ENCODE results near the gene PRKCI.
"Not testable (repeated sequence)": the region's sequence is repeated elsewhere in the genome, so short reads cannot be mapped to it uniquely, and the experiment has no call there.

The PRKCI gene

DNA sequence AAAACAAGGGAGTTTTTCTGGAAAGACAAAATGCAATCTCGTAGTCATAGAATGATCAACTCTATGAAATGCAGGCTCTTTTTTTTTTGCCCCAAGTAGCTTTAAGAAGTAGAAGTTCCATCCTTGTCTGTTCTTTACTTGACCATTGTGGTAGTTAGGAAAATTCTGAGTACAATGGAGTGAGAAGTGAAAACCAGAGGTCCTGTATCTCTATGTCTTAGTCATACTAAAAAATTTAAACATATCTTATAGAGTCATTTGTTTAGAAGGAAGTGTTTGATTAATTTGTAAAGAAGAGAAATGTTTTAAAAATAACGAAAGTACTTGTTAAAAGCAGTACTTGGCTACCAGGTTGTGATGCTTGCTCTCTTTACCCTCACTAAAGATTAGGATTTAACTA, 52.4 kb downstream of the PRKCI start:
- intact Hi-C loops (cut with DNase I) = no loop called here
- DNase-seq = no peak

- intact Hi-C loops (cut with DNase I) = no loop called here
- no peak for DNase-seq
These were observed 53.6 kb downstream of the PRKCI start for GRCh38 chr3:170275832-170276231.

DNA sequence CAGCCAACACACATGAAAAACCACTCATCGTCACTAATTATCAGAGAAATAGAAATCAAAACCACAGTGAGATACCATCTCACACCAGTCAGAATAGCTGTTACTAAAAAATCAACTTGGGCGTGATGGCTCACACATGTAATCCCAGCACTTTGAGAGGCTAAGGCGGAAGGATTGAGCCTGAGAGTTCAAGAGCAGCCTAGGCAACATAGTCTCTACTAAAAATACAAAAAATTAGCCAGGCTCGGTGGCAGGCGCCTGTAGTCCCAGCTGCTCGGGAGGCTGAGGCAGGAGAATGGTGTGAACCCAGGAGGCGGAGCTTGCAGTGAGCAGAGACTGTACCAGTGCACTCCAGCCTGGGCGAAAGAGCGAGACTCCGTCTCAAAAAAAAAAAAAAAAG, 55.1 kb downstream of the PRKCI start:
- intact Hi-C loops (cut with DNase I); DNase-seq: not testable (repeated sequence)

- intact Hi-C loops (cut with DNase I) = no loop called here
- no peak for DNase-seq
These were observed 55.8 kb downstream of the PRKCI start for GRCh38 chr3:170277833-170278580.

GRCh38 chr3:170278627-170279026, 56.4 kb downstream of the PRKCI start:
- intact Hi-C loops (cut with DNase I) = no loop called here
- DNase-seq = no peak

GRCh38 chr3:170290194-170290593, 68.0 kb downstream of the PRKCI start:
- no peak for DNase-seq
- intact Hi-C loops (cut with DNase I) = no loop called here

GRCh38 chr3:170295586-170295985, 73.4 kb downstream of the PRKCI start:
- DNase-seq = no peak
- intact Hi-C loops (cut with DNase I) = no loop called here

- no peak for DNase-seq
- intact Hi-C loops (cut with DNase I) = no loop called here
These were observed 74.5 kb downstream of the PRKCI start for GRCh38 chr3:170296703-170297102.

DNA sequence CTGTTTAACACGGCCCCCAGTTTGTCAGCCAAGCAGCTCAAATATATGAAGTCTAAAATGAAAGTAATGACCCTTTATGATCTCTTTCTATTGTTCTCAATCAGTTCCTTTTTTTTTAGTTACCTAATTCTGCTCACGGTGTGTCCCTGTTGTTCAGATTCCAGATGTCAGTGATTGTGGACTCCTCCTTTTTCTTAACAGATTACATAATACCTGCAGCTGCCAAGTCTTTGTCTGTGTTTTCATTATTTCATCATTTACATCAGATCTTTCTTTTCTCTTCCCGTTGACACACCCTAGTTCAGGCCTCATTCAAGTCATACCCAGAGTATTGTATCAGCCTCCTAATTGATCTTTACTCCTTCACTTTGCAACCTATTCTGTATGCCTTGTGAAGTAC, 79.2 kb downstream of the PRKCI start:
- intact Hi-C loops (cut with DNase I) = loop anchor here (10.0 kb wide), 1 partner anchor 513 kb away; no protein-coding TSS in a partner anchor
- DNase-seq = no peak

DNA sequence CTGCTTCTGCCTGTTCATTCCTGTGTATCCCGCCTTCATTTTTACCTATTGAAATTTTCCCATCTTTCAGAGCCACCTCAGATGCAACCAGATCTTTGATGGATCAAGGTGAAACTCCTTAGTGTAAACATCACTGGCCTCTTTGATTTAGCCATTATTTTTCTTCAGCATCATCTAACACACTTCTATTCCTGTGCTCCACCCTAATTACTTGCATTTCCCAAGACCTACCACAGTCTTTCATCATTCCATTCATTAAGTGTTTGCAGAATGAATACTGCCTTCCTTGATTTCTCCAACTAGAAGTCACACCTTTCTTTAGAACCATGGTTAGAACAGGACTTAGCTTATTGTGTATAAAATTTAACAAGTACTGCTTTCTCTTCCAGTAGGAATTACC, 79.8 kb downstream of the PRKCI start:
- no peak for DNase-seq
- intact Hi-C loops (cut with DNase I) = loop anchor here (10.0 kb wide), 1 partner anchor 513 kb away; no protein-coding TSS in a partner anchor

DNA sequence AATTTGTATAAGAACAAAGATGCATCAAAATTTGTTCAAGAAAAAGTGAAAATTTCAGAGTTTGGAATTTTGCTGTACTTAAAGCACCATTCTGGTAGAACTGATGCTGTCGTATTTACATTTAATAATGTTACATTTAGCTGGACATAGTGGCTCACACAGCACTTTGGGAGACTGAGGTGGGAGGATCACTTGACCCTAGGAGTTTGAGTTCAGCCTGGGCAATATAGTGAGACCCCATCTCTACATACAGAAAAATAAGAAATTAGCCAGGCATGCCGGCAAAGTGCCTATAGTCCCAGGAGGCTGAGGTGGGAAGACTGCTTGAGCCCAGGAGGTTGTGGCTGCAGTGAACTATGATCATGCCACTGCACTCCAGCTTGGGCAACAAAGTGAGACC, 83.8 kb downstream of the PRKCI start:
- no peak for DNase-seq
- intact Hi-C loops (cut with DNase I) = loop anchor here (10.0 kb wide), 1 partner anchor 509 kb away; no protein-coding TSS in a partner anchor

GRCh38 chr3:170307671-170308405, 85.6 kb downstream of the PRKCI start:
- intact Hi-C loops (cut with DNase I) = loop anchor here (10.0 kb wide), 1 partner anchor 507 kb away; no protein-coding TSS in a partner anchor
- peak in 1 of 42 donors; percentile 9 for DNase-seq

GRCh38 chr3:170309046-170309445, 86.8 kb downstream of the PRKCI start:
- DNase-seq = no peak
- intact Hi-C loops (cut with DNase I) = loop anchor here (10.0 kb wide), 1 partner anchor 506 kb away; no protein-coding TSS in a partner anchor

DNA sequence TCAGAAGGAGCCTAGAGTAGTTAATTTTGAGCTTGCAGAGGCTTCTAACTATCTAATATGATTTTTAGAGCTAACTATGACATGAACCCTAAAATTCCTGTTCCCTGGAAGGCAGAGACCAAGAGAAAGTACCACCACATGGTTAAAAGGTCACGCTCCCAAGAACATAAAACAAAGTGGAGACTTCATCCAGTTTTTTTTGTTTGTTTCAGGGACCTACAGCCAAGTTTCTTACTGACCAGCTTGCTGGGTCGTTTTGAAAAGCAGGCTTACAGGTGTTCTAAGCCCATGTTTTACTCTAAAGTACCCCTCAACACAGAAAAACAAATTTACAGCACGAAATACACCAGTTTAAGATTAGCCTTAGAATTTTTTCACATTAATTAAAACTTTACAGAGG, 95.7 kb downstream of the PRKCI start:
- DNase-seq = no peak
- intact Hi-C loops (cut with DNase I) = no loop called here

DNA sequence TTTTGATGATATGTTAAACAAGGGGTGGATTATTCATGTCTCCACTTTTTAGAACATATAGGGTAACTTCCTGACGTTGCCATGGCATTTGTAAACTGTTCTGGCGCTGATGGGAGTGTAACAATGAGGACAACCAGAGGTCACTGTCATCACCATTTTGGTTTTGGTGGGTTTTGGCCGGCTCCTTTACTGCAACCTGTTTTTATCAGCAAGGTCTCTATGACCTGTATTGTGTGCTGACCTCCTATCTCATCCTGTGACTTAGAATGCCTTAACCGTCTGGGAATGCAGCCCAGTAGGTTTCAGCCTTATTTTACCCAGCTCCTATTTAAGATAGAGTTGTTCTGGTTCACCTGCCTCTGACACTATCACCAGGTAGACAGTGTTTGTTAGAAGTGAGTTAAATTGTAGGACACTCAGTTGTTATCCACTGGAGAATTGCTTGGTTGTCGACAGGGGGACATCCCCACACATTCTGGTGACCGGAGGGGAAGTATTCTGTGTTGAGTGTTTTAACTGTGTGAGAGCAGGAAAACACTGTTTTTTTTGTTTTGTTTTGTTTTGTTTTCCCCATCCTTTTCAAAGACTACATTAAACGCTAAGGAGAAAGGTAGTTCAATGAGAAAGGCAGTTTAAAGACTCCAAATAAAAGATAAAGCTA, 98.4 kb downstream of the PRKCI start:
- DNase-seq = no peak
- intact Hi-C loops (cut with DNase I) = no loop called here

GRCh38 chr3:170321321-170322034, 99.3 kb downstream of the PRKCI start:
- DNase-seq = peak in 13 of 42 donors; percentile 14 to 53 (median 31)
- intact Hi-C loops (cut with DNase I) = no loop called here

GRCh38 chr3:170322566-170323269, 100.5 kb downstream of the PRKCI start:
- intact Hi-C loops (cut with DNase I) = no loop called here
- peak in 1 of 42 donors; percentile 6 for DNase-seq

DNA sequence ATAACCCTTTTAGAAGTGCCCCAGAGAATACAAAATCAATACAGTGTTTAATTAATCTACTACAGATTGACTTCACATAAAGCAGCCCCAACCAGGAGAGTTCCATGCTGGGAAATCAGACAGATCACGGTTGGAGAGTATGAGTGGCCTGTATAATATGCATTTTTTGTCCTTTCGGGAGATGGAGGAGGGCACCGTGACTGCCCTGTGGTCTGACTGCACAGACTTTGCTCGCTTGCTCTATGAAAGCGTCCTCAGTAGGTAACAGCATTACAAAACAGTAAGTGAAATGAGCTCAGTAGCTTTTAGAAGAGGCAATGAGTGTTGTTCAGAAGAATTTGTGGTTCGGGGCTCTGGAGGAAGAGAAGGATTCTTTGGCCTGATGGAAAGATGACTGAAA, 101.1 kb downstream of the PRKCI start:
- intact Hi-C loops (cut with DNase I) = no loop called here
- DNase-seq = no peak

DNA sequence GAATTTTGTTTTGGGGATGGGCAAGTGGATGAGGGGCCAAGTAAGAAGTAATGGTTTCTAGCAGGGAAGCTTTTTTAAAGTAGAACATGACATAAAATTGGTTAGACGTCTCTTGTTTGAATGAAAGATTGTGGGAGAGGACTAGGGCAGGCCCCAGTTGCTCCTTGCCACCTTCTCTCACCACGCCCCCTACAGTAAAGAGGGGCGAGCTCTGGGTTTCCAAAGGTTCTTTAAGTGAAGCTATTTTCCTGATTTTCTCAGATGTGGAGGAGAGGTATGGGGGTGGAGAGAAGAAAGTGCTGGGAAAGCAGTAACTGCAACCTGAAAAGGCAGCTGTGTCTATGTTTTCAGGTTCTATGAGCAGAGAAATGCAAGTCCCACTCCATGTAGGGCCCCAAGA, 102.7 kb downstream of the PRKCI start:
- DNase-seq = peak in 21 of 42 donors; percentile 10 to 71 (median 30)
- intact Hi-C loops (cut with DNase I) = no loop called here

Data from head of caudate nucleus (tissue), 42 donors.